ENCODE measurements around the gene MAP2K1. TPM values are rescaled to one million over a fixed set of nuclear protein-coding genes. Genes with fewer than 3 reads are reported as not detected.

The MAP2K1 gene
- total and polyA plus RNA-seq, 2 experiments from 2014 or later, result 20.1 to 46.3 TPM

DNA sequence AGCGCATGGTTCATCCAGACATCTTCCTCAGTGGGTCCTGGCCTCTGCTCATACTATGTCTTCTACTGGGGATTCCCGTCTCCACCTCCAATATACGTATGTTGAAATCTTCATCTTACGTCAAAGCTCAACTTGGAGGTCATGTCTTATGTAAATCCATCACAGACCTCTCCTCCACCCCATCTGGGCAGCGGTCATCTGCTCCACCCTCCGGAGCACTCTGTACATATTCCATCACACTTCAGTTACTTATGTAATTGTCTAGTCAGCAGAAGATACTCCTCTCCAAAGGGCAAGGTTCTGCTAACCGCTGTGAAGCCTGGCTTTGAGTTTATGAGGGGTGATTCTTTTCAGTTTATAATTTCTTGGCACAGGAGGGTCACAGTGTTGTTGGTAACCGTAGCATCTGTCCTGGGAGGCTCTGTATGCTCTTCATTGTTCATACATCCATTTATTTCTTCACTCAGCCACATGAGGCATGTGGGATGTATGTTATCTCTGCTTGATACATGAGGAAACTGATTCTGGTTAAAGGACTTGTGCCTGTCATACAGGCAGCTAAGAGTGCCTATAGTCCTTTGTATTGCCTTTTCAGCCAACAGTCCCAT is 22.1 kb downstream of the MAP2K1 start:
- 93% methylated on average over 8 of the region's 8 CpGs for WGBS (ENCODE audit: low lambda C conversion rate, missing lambda C conversion rate)
- H4K20me1 ChIP-seq (ENCODE audit: insufficient read depth, poor library complexity, severe bottlenecking), result peaks cover 12% of the 10 kb centered on the region
- DNase-seq (ENCODE audit: low spot score), result no peak

GRCh38 chr15:66409565-66410108 is 22.9 kb downstream of the MAP2K1 start:
- DNase-seq (ENCODE audit: low spot score), result no peak
- H3K27me3 ChIP-seq, result no peaks in the 10 kb centered on the region
- peaks cover 9% of the 10 kb centered on the region for H4K20me1 ChIP-seq (ENCODE audit: insufficient read depth, poor library complexity, severe bottlenecking)
- 93% methylated on average over 3 of the region's 3 CpGs for WGBS (ENCODE audit: low lambda C conversion rate, missing lambda C conversion rate)
- H2AFZ ChIP-seq, result no peak overlapping the region
- H3K9me3 ChIP-seq (ENCODE audit: low read depth), result no peaks in the 10 kb centered on the region
- H3K36me3 ChIP-seq (replicated peaks; ENCODE audit: insufficient read depth, low read depth), result no peaks in the 10 kb centered on the region
- no peak for TF ChIP-seq EZH2 (IDR thresholded peaks at IDR 0.05; ENCODE audit: borderline replicate concordance)
- TF ChIP-seq, protein P1, sequence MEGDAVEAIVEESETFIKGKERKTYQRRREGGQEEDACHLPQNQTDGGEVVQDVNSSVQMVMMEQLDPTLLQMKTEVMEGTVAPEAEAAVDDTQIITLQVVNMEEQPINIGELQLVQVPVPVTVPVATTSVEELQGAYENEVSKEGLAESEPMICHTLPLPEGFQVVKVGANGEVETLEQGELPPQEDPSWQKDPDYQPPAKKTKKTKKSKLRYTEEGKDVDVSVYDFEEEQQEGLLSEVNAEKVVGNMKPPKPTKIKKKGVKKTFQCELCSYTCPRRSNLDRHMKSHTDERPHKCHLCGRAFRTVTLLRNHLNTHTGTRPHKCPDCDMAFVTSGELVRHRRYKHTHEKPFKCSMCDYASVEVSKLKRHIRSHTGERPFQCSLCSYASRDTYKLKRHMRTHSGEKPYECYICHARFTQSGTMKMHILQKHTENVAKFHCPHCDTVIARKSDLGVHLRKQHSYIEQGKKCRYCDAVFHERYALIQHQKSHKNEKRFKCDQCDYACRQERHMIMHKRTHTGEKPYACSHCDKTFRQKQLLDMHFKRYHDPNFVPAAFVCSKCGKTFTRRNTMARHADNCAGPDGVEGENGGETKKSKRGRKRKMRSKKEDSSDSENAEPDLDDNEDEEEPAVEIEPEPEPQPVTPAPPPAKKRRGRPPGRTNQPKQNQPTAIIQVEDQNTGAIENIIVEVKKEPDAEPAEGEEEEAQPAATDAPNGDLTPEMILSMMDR (IDR thresholded peaks at IDR 0.05; ENCODE audit: poor library complexity), result no peak
- TF ChIP-seq EZH2phosphoT487 (IDR thresholded peaks at IDR 0.05; ENCODE audit: low read depth, severe bottlenecking, unreplicated experiment), result no peak
- peaks cover 79% of the 10 kb centered on the region for H3K79me2 ChIP-seq
- H3K4me3 ChIP-seq, result no peak overlapping the region
- no peaks in the 10 kb centered on the region for H3K4me1 ChIP-seq (ENCODE audit: insufficient read depth)
- no peak overlapping the region for H3K4me2 ChIP-seq
- no peak overlapping the region for H3K27ac ChIP-seq
- H3K9me2 ChIP-seq (replicated peaks; ENCODE audit: insufficient read depth), result no peaks in the 10 kb centered on the region

More for the DNA sequence above, 22.1 kb downstream of the MAP2K1 start:
- Histone ChIP-seq H3K9me2 (replicated peaks; ENCODE audit: insufficient read depth) (no peaks in the 10 kb centered on the region), H3K4me3 (no peak overlapping the region), H3K36me3 (replicated peaks; ENCODE audit: insufficient read depth, low read depth) (no peaks in the 10 kb centered on the region), H3K27me3 (no peaks in the 10 kb centered on the region), H3K27ac (no peak overlapping the region), H3K79me2 (peaks cover 78% of the 10 kb centered on the region), H2AFZ (no peak overlapping the region), H3K4me1 (ENCODE audit: insufficient read depth) (no peaks in the 10 kb centered on the region), H3K9me3 (ENCODE audit: low read depth) (no peaks in the 10 kb centered on the region), H3K4me2 (no peak overlapping the region)
- TF ChIP-seq EZH2phosphoT487 (IDR thresholded peaks at IDR 0.05; ENCODE audit: low read depth, severe bottlenecking, unreplicated experiment), result no peak
- no peak for TF ChIP-seq EZH2 (IDR thresholded peaks at IDR 0.05; ENCODE audit: borderline replicate concordance)
- TF ChIP-seq, protein P1 (IDR thresholded peaks at IDR 0.05; ENCODE audit: poor library complexity), result no peak

DNA sequence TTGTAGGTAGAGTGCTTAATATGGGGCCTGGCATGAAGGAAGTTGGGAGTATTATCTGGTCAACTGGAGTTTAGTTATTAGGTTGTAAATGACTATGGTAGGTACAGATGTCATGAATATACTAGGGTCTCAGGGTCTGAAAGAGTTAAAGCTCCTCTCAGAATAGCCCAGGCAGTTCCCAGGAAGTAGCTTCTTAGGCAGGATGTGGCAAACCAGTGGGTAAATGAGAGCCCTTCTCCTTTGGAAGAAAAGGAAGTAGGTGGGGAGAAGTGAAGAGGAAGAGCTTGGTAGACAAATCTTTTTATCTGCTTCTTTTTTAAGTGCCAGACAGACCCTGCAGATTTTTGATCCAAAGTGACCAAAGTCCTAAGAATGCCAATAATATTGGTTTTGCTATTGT is 24.5 kb downstream of the MAP2K1 start:
- Histone ChIP-seq H3K36me3 (replicated peaks; ENCODE audit: insufficient read depth, low read depth) (no peaks in the 10 kb centered on the region), H3K27ac (no peak overlapping the region), H3K79me2 (peaks cover 65% of the 10 kb centered on the region), H3K4me1 (ENCODE audit: insufficient read depth) (no peaks in the 10 kb centered on the region), H3K4me3 (no peak overlapping the region), H3K27me3 (no peaks in the 10 kb centered on the region), H3K9me3 (ENCODE audit: low read depth) (no peaks in the 10 kb centered on the region), H2AFZ (no peak overlapping the region), H4K20me1 (ENCODE audit: insufficient read depth, poor library complexity, severe bottlenecking) (peaks cover 8% of the 10 kb centered on the region), H3K4me2 (no peak overlapping the region), H3K9me2 (replicated peaks; ENCODE audit: insufficient read depth) (no peaks in the 10 kb centered on the region)
- no peak for DNase-seq (ENCODE audit: low spot score)
- TF ChIP-seq, protein P1 (IDR thresholded peaks at IDR 0.05; ENCODE audit: poor library complexity), result no peak
- no peak for TF ChIP-seq EZH2 (IDR thresholded peaks at IDR 0.05; ENCODE audit: borderline replicate concordance)
- no peak for TF ChIP-seq EZH2phosphoT487 (IDR thresholded peaks at IDR 0.05; ENCODE audit: low read depth, severe bottlenecking, unreplicated experiment)

All from hepatocyte (in vitro differentiated cells).